Transverse colon (tissue), 4 donors: ENCODE results near the gene NDUFS3. TPM values are rescaled to one million over a fixed set of nuclear protein-coding genes. Genes with fewer than 3 reads are reported as not detected.

Experiments used
- DNase-seq: peaks from one replicate; pipeline ENCODE4 v3.0.0-alpha.2; 2019
- H3K27ac ChIP-seq, 4 donors: fragments of 200-600 bp; sonication (generic); 2 replicates each; pipeline ENCODE4 v1.5.1; 2016 to 2018; ENCODE audit warnings: inconsistent platforms in 4 of 4
- H3K27me3 ChIP-seq: fragments of 200-600 bp; sonication (generic); 2 replicates; pipeline ENCODE4 v1.5.1; 2017; ENCODE audit warnings: inconsistent platforms
- H3K36me3 ChIP-seq, 4 donors: fragments of 200-600 bp; sonication (generic); 2 replicates each; pipeline ENCODE4 v1.5.1; 2017 to 2019; ENCODE audit warnings: inconsistent platforms in 4 of 4
- H3K4me1 ChIP-seq, 4 donors: fragments of 200-600 bp; sonication (generic); 2 replicates each; pipeline ENCODE4 v1.5.1; 2017 to 2020; ENCODE audit warnings: inconsistent platforms in 4 of 4
- H3K4me3 ChIP-seq, 4 donors: fragments of 200-600 bp; sonication (generic); 1 replicate in 1 of 4; 2 replicates in 3 of 4; pipeline versions ENCODE4 v1.5.1 to v1.6.1; 2017 to 2019; ENCODE audit warnings: inconsistent platforms in 4 of 4
- H3K9me3 ChIP-seq, 2 donors: fragments of 200-600 bp; sonication (generic); 2 replicates each; pipeline ENCODE4 v1.5.1; 2017 to 2019; ENCODE audit warnings: inconsistent platforms in 2 of 2
- CTCF ChIP-seq, 5 experiments: fragments of 200-600 bp in 3 of 5; fragments of 450-650 bp in 2 of 5; sonication (generic) in 3 of 5; IDR thresholded peaks; 1 replicate in 2 of 5; 2 replicates in 3 of 5; pipeline ENCODE4 v1.5.1; 2016 to 2017; ENCODE audit warnings: antibody characterized with exemption in 5 of 5, inconsistent platforms in 3 of 5, mild to moderate bottlenecking in 2 of 5, moderate library complexity in 1 of 5
- EP300 ChIP-seq: sonication (generic); formaldehyde crosslinking; IDR thresholded peaks from one replicate; pipeline ENCODE4 v1.6.1; 2017; ENCODE audit warnings: antibody characterized with exemption, low read depth
- POLR2A ChIP-seq: fragments of 450-650 bp; IDR thresholded peaks from one replicate; pipeline ENCODE4 v1.6.1; 2016; ENCODE audit warnings: antibody characterized with exemption, mild to moderate bottlenecking, moderate library complexity
- POLR2AphosphoS5 ChIP-seq, 3 donors: sonication (generic); formaldehyde crosslinking; IDR thresholded peaks; one replicate each; pipeline ENCODE4 v1.6.1; 2016; ENCODE audit warnings: antibody characterized with exemption in 3 of 3
- WGBS, 2 donors: methylation state at CpG; one replicate each; pipeline ENCODE4 v1.1.5; 2018; ENCODE audit warnings: low coverage in 1 of 2; 5-methylcytosine and 5-hydroxymethylcytosine counted together
- in situ Hi-C, 4 donors: fragments of 200-750 bp; cut with MboI; loops; one replicate each; pipeline versions ENCODE4 v1.15.0 to v1.15.1; 2017; ENCODE audit warnings: low sequenced_read_pairs in 3 of 4, low pct_ligation_motif_present in 1 of 4, low pct_unique_long_range_greater_than_20kb in 1 of 4
- intact Hi-C: fragments of 100-400 bp; cut with DNase I; formaldehyde crosslinking; loops from one replicate; pipeline ENCODE4 v1.15.1; 2023; ENCODE audit warnings: low total_unique reads
- total RNA-seq, 4 donors: library from RNA; depleted of rRNA; stranded (reverse); fragments of >200 nt; gene quantifications; one replicate each; pipeline ENCODE4 v1.1.0, GENCODE V29; 2016

Gene NDUFS3
- total RNA-seq, 4 donors from 2014 or later, result 72.6 to 256 (median 213) TPM

- intact Hi-C loops, result no loop called here
- in situ Hi-C loops, result no loop called here
- no peak for DNase-seq
- Histone ChIP-seq H3K27me3 (peaks cover 52% of the 10 kb centered on the region), H3K4me3 (no peak overlapping the region), H3K27ac (no peak overlapping the region), H3K4me1 (peaks cover 0 to 12% (median 8%) of the 10 kb centered on the region in 4 donors), H3K9me3 (no peaks in the 10 kb centered on the region), H3K36me3 (no peaks in the 10 kb centered on the region)
- WGBS, 2 donors, result 60% methylated on average over 7 of the region's 7 CpGs; no CpG with 5 or more reads in 1 of the 2 donors
- TF ChIP-seq CTCF (IDR thresholded peaks at IDR 0.05) (no peak), EP300 (no peak), POLR2A (no peak), POLR2AphosphoS5 (IDR thresholded peaks at IDR 0.05) (no peak)
Measured at GRCh38 chr11:47595029-47595428, 16.2 kb downstream of the NDUFS3 start.

DNA sequence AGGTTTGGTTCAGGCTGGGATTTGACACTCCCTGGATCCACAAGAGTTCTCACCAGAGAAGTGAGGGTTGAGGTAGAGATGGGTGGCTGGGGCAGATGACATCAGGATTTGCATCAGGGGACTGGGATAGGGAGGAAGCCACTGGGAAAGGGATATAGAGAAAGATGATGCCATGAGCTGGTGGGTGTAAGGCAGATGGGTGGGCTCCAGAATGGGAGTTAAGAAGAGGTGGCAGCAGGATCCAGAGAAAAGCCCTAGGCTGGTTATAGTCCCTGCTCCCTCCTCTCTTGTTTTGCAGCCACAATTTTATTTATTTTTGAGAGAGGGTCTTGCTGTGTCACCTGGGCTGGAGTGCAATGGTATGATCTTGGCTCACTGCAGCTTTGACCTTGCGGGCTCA lies 17.1 kb downstream of the NDUFS3 start:
- DNase-seq, result no peak
- peaks cover 0 to 12% (median 8%) of the 10 kb centered on the region in 4 donors for H3K4me1 ChIP-seq
- H3K27me3 ChIP-seq, result peaks cover 44% of the 10 kb centered on the region
- WGBS, 2 donors, result 94% methylated on average over 1 of the region's 1 CpG; no CpG with 5 or more reads in 1 of the 2 donors
- in situ Hi-C loops (no loop called here), intact Hi-C loops (no loop called here)
- H3K9me3 ChIP-seq, result no peaks in the 10 kb centered on the region
- TF ChIP-seq POLR2AphosphoS5 (IDR thresholded peaks at IDR 0.05) (no peak), CTCF (IDR thresholded peaks at IDR 0.05) (no peak), EP300 (no peak), POLR2A (no peak)
- no peaks in the 10 kb centered on the region for H3K36me3 ChIP-seq
- H3K4me3 ChIP-seq, result no peak overlapping the region
- H3K27ac ChIP-seq, result no peak overlapping the region

- Histone ChIP-seq H3K4me3 (no peak overlapping the region), H3K27ac (no peak overlapping the region), H3K4me1 (no peaks in the 10 kb centered on the region), H3K36me3 (no peaks in the 10 kb centered on the region), H3K27me3 (peaks cover 8% of the 10 kb centered on the region), H3K9me3 (no peaks in the 10 kb centered on the region)
- in situ Hi-C loops, result no loop called here
- TF ChIP-seq EP300 (no peak), POLR2A (no peak), POLR2AphosphoS5 (IDR thresholded peaks at IDR 0.05) (no peak), CTCF (IDR thresholded peaks at IDR 0.05) (no peak)
- intact Hi-C loops, result no loop called here
- no peak for DNase-seq
- WGBS, 2 donors, result 71% methylated on average over 4 of the region's 4 CpGs; no CpG with 5 or more reads in 1 of the 2 donors
Measured at GRCh38 chr11:47599902-47600301, 21.0 kb downstream of the NDUFS3 start.

DNA sequence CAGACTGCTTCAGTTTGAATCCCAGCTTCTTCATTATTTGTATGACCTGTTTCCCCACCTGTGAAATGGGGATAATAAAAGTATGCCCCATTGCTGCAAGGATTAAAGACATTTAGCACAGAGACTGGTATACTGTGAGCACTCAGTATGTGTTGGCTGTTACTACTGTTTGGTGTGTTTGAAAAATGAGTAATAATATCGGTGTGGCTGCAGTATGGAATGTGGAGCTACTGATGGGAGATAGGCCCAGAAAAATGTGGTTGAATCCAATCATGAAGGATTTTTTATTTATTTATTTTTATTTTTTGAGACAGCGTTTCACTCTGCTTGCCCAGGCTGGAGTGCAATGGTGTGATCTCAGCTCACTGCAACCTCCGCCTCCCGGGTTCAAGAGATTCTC lies 24.4 kb downstream of the NDUFS3 start:
- H3K27me3 ChIP-seq, result no peaks in the 10 kb centered on the region
- H3K36me3 ChIP-seq, result no peaks in the 10 kb centered on the region
- WGBS, 2 donors, result 94 to 95% methylated on average over 2 to 4 of the region's 4 CpGs
- no peaks in the 10 kb centered on the region for H3K9me3 ChIP-seq
- TF ChIP-seq POLR2AphosphoS5 (IDR thresholded peaks at IDR 0.05), result no peak
- in situ Hi-C loops, result no loop called here
- intact Hi-C loops, result no loop called here
- no peak overlapping the region for H3K27ac ChIP-seq
- H3K4me1 ChIP-seq, result no peaks in the 10 kb centered on the region
- no peak overlapping the region for H3K4me3 ChIP-seq
- DNase-seq, result no peak

GRCh38 chr11:47605921-47606320 lies 27.0 kb downstream of the NDUFS3 start:
- no peaks in the 10 kb centered on the region for H3K36me3 ChIP-seq
- TF ChIP-seq POLR2A, result no peak
- H3K9me3 ChIP-seq, result no peaks in the 10 kb centered on the region
- H3K4me1 ChIP-seq, result peaks cover 0 to under 1% (median 0%) of the 10 kb centered on the region in 4 donors
- in situ Hi-C loops (no loop called here), intact Hi-C loops (no loop called here)
- no peak overlapping the region for H3K27ac ChIP-seq
- no peaks in the 10 kb centered on the region for H3K27me3 ChIP-seq
- no peak for DNase-seq
- no peak overlapping the region for H3K4me3 ChIP-seq
- WGBS, 2 donors, result 64 to 90% methylated on average over 1 to 3 of the region's 3 CpGs
